Spleen (tissue), 11 donors: ENCODE data around the gene CPNE2. TPM values are rescaled to one million over a fixed set of nuclear protein-coding genes. Genes with fewer than 3 reads are reported as not detected.

Experiments
- DNase-seq: peaks from one replicate; pipeline ENCODE4 v3.0.0-alpha.2; 2020
- H3K27ac ChIP-seq, 8 donors: fragments of 200-600 bp; sonication (generic) in 7 of 8; 1 replicate in 4 of 8; 2 replicates in 4 of 8; pipeline versions ENCODE4 v1.5.0 to v1.8.0; 2016 to 2021; ENCODE audit warnings: inconsistent platforms in 4 of 8, mild to moderate bottlenecking in 4 of 8, moderate library complexity in 1 of 8
- H3K27me3 ChIP-seq, 7 donors: fragments of 200-600 bp; sonication (generic) in 6 of 7; replicated peaks in 1 of 7; 1 replicate in 4 of 7; 2 replicates in 3 of 7; pipeline versions ENCODE4 v1.5.0 to v1.8.0; 2016 to 2021; ENCODE audit warnings: inconsistent platforms in 3 of 7, mild to moderate bottlenecking in 1 of 7
- H3K36me3 ChIP-seq, 6 donors: fragments of 200-600 bp; sonication (generic) in 5 of 6; 1 replicate in 4 of 6; 2 replicates in 2 of 6; pipeline versions ENCODE4 v1.5.0 to v1.8.0; 2016 to 2021; ENCODE audit warnings: inconsistent platforms in 2 of 6
- H3K4me1 ChIP-seq, 6 donors: fragments of 200-600 bp; sonication (generic) in 5 of 6; 1 replicate in 3 of 6; 2 replicates in 3 of 6; pipeline versions ENCODE4 v1.5.0 to v1.8.0; 2016 to 2021; ENCODE audit warnings: inconsistent platforms in 3 of 6
- H3K4me3 ChIP-seq, 8 donors: fragments of 200-600 bp; sonication (generic) in 7 of 8; 1 replicate in 4 of 8; 2 replicates in 4 of 8; pipeline versions ENCODE4 v1.5.0 to v1.8.0; 2016 to 2021; ENCODE audit warnings: inconsistent platforms in 4 of 8, mild to moderate bottlenecking in 4 of 8, moderate library complexity in 2 of 8
- H3K9me3 ChIP-seq, 8 donors: fragments of 200-600 bp; sonication (generic) in 7 of 8; 1 replicate in 4 of 8; 2 replicates in 4 of 8; pipeline versions ENCODE4 v1.5.0 to v1.8.0; 2016 to 2021; ENCODE audit warnings: inconsistent platforms in 4 of 8
- POLR2A ChIP-seq, 3 donors: fragments of 450-650 bp; IDR thresholded peaks; one replicate each; pipeline ENCODE4 v1.5.1; 2017; ENCODE audit warnings: antibody characterized with exemption in 3 of 3, mild to moderate bottlenecking in 1 of 3
- POLR2AphosphoS5 ChIP-seq, 3 donors: sonication (generic); formaldehyde crosslinking; IDR thresholded peaks; one replicate each; pipeline ENCODE4 v1.5.1; 2017; ENCODE audit warnings: antibody characterized with exemption in 3 of 3
- WGBS, 5 donors: extraction: QIAGEN DNeasy Blood & Tissue Kit in 3 of 5; methylation state at CpG; one replicate each; pipeline versions ENCODE4 v1.1.5 to v1.1.7; 2013 to 2018; 5-methylcytosine and 5-hydroxymethylcytosine counted together
- intact Hi-C: fragments of 100-400 bp; cut with DNase I; formaldehyde crosslinking; loops from one replicate; pipeline ENCODE4 v1.15.0; 2023; ENCODE audit warnings: low total_unique reads
- polyA plus RNA-seq, 3 donors: library from polyadenylated mRNA; stranded (reverse); fragments of 200-250 nt; gene quantifications; one replicate each; pipeline ENCODE4 v1.2.1, GENCODE V29; 2013
- total RNA-seq, 7 donors: library from RNA; depleted of rRNA in 3 of 7; stranded (reverse); fragments of >200 nt in 3 of 7; fragmentation: NEBNext Ultra II Directional in 4 of 7; extraction: Animal tissue kit (Norgen Biotek cat#: 25700) in 4 of 7; gene quantifications; one replicate each; pipeline versions ENCODE4 v1.1.0 to v1.2.1, GENCODE V29; 2016 to 2021
- TF ChIP-seq, protein P1 (sequence below), 11 experiments: fragments of 200-600 bp in 7 of 11; fragments of 450-650 bp in 4 of 11; sonication (generic) in 4 of 11; IDR thresholded peaks in 8 of 11; conservative IDR thresholded peaks in 3 of 11; 1 replicate in 7 of 11; 2 replicates in 4 of 11; pipeline versions ENCODE4 v1.4.0 to v1.8.0; 2016 to 2021; ENCODE audit warnings: antibody characterized with exemption in 11 of 11, inconsistent platforms in 4 of 11, mild to moderate bottlenecking in 1 of 11
- donor health status: healthy with polysubstance abuse.
- donor health status: DM: no; HTN: no; CAD: no; lungs with moderate emphysema.
- donor health status: DM: no; HTN: no; CAD: no.
- donor health status: Bipolar disorder and iron deficiency.
- donor health status: healthy.
- donor health status: DM: no; HTN: no; CAD: no.
- donor health status: DM: yes; HTN: yes; CAD: no.

CPNE2 gene
- total and polyA plus RNA-seq, 10 donors = 13.3 to 46.5 (median 31.8) TPM

DNA sequence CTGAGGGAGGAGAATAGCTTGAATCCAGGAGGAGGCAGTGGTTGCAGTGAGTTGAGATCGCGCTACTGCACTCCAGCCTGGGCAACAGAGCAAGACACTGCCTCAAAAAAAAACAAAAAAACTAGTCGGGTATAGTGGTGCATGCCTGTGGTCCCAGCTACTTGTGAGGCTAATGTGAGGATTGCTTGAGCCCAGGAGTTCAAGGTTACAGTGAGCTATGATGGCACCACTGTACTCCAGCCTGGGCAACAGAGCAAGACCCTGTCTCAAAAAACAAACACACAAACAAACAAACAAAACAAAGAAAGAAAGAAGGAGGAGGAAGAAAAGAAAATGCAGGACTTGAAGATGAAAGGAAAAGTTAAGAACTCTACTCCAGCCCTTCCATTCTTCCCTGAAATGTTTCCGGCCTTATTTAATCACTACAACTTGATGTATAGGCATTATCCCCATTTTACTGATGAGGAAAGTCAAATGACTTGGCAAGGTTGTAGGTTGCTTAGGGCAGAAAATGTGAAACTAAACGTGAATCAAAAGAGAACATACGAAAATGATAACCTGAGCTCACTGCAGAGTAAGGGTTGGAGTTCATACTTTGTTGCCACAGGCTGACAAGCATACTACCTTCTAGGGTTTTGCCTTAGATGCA is 63.4 kb downstream of the CPNE2 start:
- 79 to 90% (median 88%) methylated on average over 6 of the region's 6 CpGs for WGBS, 5 donors
- H3K27ac ChIP-seq = peak overlapping the region in 2 of 8 donors; percentile 12 to 45
- H3K4me3 ChIP-seq = no peak overlapping the region
- H3K27me3 ChIP-seq = no peaks in the 10 kb centered on the region
- DNase-seq = no peak
- TF ChIP-seq, protein P1, sequence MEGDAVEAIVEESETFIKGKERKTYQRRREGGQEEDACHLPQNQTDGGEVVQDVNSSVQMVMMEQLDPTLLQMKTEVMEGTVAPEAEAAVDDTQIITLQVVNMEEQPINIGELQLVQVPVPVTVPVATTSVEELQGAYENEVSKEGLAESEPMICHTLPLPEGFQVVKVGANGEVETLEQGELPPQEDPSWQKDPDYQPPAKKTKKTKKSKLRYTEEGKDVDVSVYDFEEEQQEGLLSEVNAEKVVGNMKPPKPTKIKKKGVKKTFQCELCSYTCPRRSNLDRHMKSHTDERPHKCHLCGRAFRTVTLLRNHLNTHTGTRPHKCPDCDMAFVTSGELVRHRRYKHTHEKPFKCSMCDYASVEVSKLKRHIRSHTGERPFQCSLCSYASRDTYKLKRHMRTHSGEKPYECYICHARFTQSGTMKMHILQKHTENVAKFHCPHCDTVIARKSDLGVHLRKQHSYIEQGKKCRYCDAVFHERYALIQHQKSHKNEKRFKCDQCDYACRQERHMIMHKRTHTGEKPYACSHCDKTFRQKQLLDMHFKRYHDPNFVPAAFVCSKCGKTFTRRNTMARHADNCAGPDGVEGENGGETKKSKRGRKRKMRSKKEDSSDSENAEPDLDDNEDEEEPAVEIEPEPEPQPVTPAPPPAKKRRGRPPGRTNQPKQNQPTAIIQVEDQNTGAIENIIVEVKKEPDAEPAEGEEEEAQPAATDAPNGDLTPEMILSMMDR (IDR thresholded peaks at IDR 0.05 in 8 of 11, conservative IDR thresholded peaks at IDR 0.05 in 3 of 11) = no peak
- TF ChIP-seq POLR2AphosphoS5 (IDR thresholded peaks at IDR 0.05) = no peak
- TF ChIP-seq POLR2A (IDR thresholded peaks at IDR 0.05) = no peak
- H3K9me3 ChIP-seq = no peaks in the 10 kb centered on the region
- intact Hi-C loops = no loop called here
- H3K36me3 ChIP-seq = peaks cover 0 to 97% (median 46%) of the 10 kb centered on the region in 6 donors
- peaks cover 0 to 60% (median 11%) of the 10 kb centered on the region in 6 donors for H3K4me1 ChIP-seq

DNA sequence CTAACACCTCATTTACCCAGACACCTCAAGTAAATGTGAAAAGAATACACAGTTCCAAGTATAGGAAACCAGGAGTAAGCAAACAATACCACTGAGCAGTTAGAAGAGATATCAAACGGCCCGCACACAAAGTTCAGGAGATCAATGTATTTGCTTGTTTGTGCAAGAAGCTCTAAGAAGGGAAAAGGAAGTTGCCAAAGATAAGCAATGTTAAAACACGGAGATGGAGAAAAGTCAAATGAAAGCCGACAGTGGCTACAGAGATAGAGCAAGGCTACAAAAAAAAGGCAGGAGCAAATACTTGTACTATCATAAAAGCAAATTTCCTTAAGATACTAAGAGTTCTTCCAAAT is 63.9 kb downstream of the CPNE2 start:
- no peak for DNase-seq
- WGBS, 5 donors = 28 to 58% (median 48%) methylated on average over 4 of the region's 4 CpGs
- H3K4me1 ChIP-seq = peaks cover 0 to 58% (median 11%) of the 10 kb centered on the region in 6 donors
- no peak overlapping the region for H3K4me3 ChIP-seq
- no peaks in the 10 kb centered on the region for H3K9me3 ChIP-seq
- intact Hi-C loops = no loop called here
- H3K27ac ChIP-seq = peak overlapping the region in 2 of 8 donors; percentile 12 to 45
- peaks cover 0 to 98% (median 49%) of the 10 kb centered on the region in 6 donors for H3K36me3 ChIP-seq
- no peaks in the 10 kb centered on the region for H3K27me3 ChIP-seq
- TF ChIP-seq POLR2AphosphoS5 (IDR thresholded peaks at IDR 0.05) (no peak), POLR2A (IDR thresholded peaks at IDR 0.05) (no peak)
- TF ChIP-seq, protein P1 (IDR thresholded peaks at IDR 0.05 in 8 of 11, conservative IDR thresholded peaks at IDR 0.05 in 3 of 11) = no peak

DNA sequence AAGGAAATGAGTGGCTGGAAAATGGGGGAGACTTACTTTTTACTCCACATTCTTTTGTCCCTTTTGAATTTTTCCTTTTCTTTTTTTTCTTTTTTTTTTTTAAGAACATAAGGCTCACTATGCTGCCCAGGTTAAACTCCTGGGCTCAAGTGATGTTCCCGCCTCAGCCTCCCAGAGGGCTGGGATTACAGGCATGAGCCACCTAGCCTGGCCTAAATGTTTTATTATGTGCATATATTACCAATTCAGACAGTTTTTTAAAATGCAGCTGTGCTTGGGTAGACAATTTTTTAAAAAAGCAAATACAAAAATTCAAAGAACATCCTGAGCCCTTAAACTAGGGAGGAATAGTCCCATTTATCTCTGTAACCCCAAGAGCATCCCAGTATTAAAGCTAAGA is 65.2 kb downstream of the CPNE2 start:
- Histone ChIP-seq H3K36me3 (peaks cover 0 to 100% (median 56%) of the 10 kb centered on the region in 6 donors), H3K4me3 (no peak overlapping the region), H3K27me3 (no peaks in the 10 kb centered on the region), H3K27ac (no peak overlapping the region), H3K4me1 (peaks cover 0 to 46% (median 9%) of the 10 kb centered on the region in 6 donors), H3K9me3 (no peaks in the 10 kb centered on the region)
- no peak for DNase-seq
- 94 to 100% (median 98%) methylated on average over 1 of the region's 1 CpG for WGBS, 5 donors
- intact Hi-C loops = no loop called here
- no peak for TF ChIP-seq POLR2AphosphoS5 (IDR thresholded peaks at IDR 0.05)
- no peak for TF ChIP-seq POLR2A (IDR thresholded peaks at IDR 0.05)
- TF ChIP-seq, protein P1 (IDR thresholded peaks at IDR 0.05 in 8 of 11, conservative IDR thresholded peaks at IDR 0.05 in 3 of 11) = no peak

DNA sequence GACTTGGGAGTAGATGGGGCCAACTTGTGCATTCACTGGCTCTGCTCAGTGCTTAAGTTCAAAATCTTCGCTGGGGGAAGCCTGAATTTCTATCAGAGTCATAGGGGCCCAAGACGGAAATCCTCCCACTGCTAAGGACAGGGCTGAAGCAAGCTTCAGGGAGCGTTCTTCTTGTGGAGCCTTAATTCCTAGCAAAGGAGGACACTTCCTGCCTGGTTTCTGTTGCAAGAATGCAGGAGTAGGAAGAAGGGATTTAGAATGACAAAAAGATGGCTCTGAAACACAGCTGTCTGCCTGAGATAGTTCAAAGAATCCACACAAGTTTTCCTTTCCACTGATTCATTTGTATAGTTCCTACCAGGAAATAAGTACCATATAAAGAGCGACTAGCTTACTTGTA is 67.1 kb downstream of the CPNE2 start:
- Histone ChIP-seq H3K4me1 (peaks cover 0 to 49% (median 8%) of the 10 kb centered on the region in 6 donors), H3K9me3 (no peaks in the 10 kb centered on the region), H3K27ac (peak overlapping the region in 2 of 8 donors; percentile 19 to 40), H3K27me3 (no peaks in the 10 kb centered on the region), H3K4me3 (no peak overlapping the region), H3K36me3 (peaks cover 0 to 100% (median 52%) of the 10 kb centered on the region in 6 donors)
- DNase-seq = no peak
- 67 to 89% (median 78%) methylated on average over 4 of the region's 4 CpGs for WGBS, 5 donors
- TF ChIP-seq, protein P1 (IDR thresholded peaks at IDR 0.05 in 8 of 11, conservative IDR thresholded peaks at IDR 0.05 in 3 of 11) = no peak
- no peak for TF ChIP-seq POLR2AphosphoS5 (IDR thresholded peaks at IDR 0.05)
- no peak for TF ChIP-seq POLR2A (IDR thresholded peaks at IDR 0.05)
- intact Hi-C loops = no loop called here
